ENCODE measurements around the gene DCX. TPM values are rescaled to one million over a fixed set of nuclear protein-coding genes. Genes with fewer than 3 reads are reported as not detected.

The DCX gene
- total and polyA plus RNA-seq, 8 donors, result 0.03 to 0.43 (median 0.21) TPM; not detected in 1

GRCh38 chrX:111260451-111260850 is 151.5 kb downstream of the DCX start:
- 63 to 82% methylated on average over 3 of the region's 3 CpGs for WGBS, 2 donors
- peaks cover 3 to 25% (median 5%) of the 10 kb centered on the region in 4 donors for H3K27me3 ChIP-seq
- ATAC-seq (no peak), DNase-seq (no peak), FAIRE-seq (no peak)
- no peaks in the 10 kb centered on the region for H3K4me1 ChIP-seq
- TF ChIP-seq CTCF (IDR thresholded peaks at IDR 0.05), result no peak
- no peak overlapping the region for H3K27ac ChIP-seq
- intact Hi-C loops (cut with DNase I), result no loop called here
- H3K4me3 ChIP-seq, result no peak overlapping the region
- H3K36me3 ChIP-seq, result no peaks in the 10 kb centered on the region
- H3K9me3 ChIP-seq, result no peaks in the 10 kb centered on the region

GRCh38 chrX:111259559-111259958 is 152.4 kb downstream of the DCX start:
- ATAC-seq, result no peak
- intact Hi-C loops (cut with DNase I), result no loop called here
- Histone ChIP-seq H3K27ac (no peak overlapping the region), H3K36me3 (no peaks in the 10 kb centered on the region), H3K9me3 (no peaks in the 10 kb centered on the region), H3K4me3 (no peak overlapping the region), H3K4me1 (no peaks in the 10 kb centered on the region), H3K27me3 (peaks cover 0 to 18% (median 7%) of the 10 kb centered on the region in 4 donors)
- TF ChIP-seq CTCF (IDR thresholded peaks at IDR 0.05), result no peak
- no peak for DNase-seq
- FAIRE-seq, result no peak
- 77 to 82% methylated on average over 3 of the region's 3 CpGs for WGBS, 2 donors

GRCh38 chrX:111257733-111258132 is 154.3 kb downstream of the DCX start:
- H3K27ac ChIP-seq, result no peak overlapping the region
- no peak for TF ChIP-seq CTCF (IDR thresholded peaks at IDR 0.05)
- no peaks in the 10 kb centered on the region for H3K4me1 ChIP-seq
- DNase-seq (no peak), ATAC-seq (no peak), FAIRE-seq (no peak)
- intact Hi-C loops (cut with DNase I), result no loop called here
- no peak overlapping the region for H3K4me3 ChIP-seq
- no peaks in the 10 kb centered on the region for H3K36me3 ChIP-seq
- no peaks in the 10 kb centered on the region for H3K9me3 ChIP-seq
- WGBS, 2 donors, result 67 to 77% methylated on average over 3 of the region's 3 CpGs
- peaks cover 0 to 10% (median 4%) of the 10 kb centered on the region in 4 donors for H3K27me3 ChIP-seq

- no peak for FAIRE-seq
- no peaks in the 10 kb centered on the region for H3K36me3 ChIP-seq
- intact Hi-C loops (cut with DNase I), result no loop called here
- H3K27ac ChIP-seq, result no peak overlapping the region
- no peak overlapping the region for H3K4me3 ChIP-seq
- no peak for TF ChIP-seq CTCF (IDR thresholded peaks at IDR 0.05)
- ATAC-seq, result no peak
- H3K4me1 ChIP-seq, result no peaks in the 10 kb centered on the region
- peaks cover 0 to 9% (median 3%) of the 10 kb centered on the region in 4 donors for H3K27me3 ChIP-seq
- H3K9me3 ChIP-seq, result no peaks in the 10 kb centered on the region
- no peak for DNase-seq
- WGBS, 2 donors, result 82 to 92% methylated on average over 7 of the region's 7 CpGs
Observed at GRCh38 chrX:111254896-111255693, 156.9 kb downstream of the DCX start.

GRCh38 chrX:111244235-111244750 is 167.7 kb downstream of the DCX start:
- intact Hi-C loops (cut with DNase I), result no loop called here
- FAIRE-seq (peak; percentile 51), ATAC-seq (no peak), DNase-seq (no peak)
- H3K9me3 ChIP-seq, result no peaks in the 10 kb centered on the region
- no peak for TF ChIP-seq CTCF (IDR thresholded peaks at IDR 0.05)
- no peak overlapping the region for H3K27ac ChIP-seq
- no peak overlapping the region for H3K4me3 ChIP-seq
- H3K27me3 ChIP-seq, result peaks cover 0 to under 1% (median 0%) of the 10 kb centered on the region in 4 donors
- H3K4me1 ChIP-seq, result no peaks in the 10 kb centered on the region
- 25 to 34% methylated on average over 2 of the region's 2 CpGs for WGBS, 2 donors
- H3K36me3 ChIP-seq, result no peaks in the 10 kb centered on the region

Data from pancreas (tissue), 10 donors.